HG02870 (cell line): ENCODE data around the gene SETDB2.

ENCODE experiments used
- ATAC-seq: cut with Tn5 transposase; IDR thresholded peaks from one replicate; pipeline ENCODE4 v1.9.1; 2021; ENCODE audit warnings: mild to moderate bottlenecking, moderate library complexity; ENCODE audit not compliant: unreplicated experiment

Gene SETDB2

DNA sequence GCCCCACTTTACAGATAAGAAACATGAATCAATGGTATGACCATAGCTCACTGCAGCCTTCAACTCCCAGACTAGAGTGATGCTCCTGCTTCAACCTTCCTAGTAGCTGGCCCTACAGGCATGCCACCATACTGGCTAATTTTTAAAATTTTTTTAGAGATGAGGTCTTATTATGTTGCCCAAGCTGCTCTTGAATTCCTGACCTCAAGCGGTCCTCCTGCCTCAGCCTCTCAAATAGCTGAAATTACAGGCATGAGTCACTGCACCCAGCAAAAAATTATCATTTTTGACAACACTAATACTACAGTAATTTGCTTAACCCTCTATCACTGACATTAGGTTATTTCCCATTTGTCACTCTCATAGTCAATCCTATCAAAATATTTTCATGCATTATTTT is 15.0 kb upstream of the SETDB2 start:
- ATAC-seq: no peak

GRCh38 chr13:49435992-49436391 is 8.1 kb upstream of the SETDB2 start:
- ATAC-seq: no peak

DNA sequence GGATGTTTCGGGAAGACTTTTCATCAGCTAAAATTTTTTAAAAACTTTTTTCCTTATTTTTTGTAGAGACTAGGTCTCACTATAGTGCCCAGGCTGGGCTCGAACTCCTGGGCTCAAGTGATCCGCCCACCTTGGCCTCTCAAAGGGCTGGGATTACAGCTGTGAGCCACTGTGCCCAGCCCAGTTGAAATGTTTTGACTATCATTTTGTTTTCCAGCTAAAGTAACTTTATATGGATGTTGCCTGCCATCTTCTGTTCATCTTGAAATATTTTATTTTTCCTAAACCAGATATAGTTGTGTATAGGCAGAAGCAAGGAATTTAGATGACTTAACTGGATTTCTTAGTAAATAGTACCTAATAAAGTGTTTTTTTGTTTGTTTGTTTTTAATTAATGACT is 7.2 kb upstream of the SETDB2 start:
- no peak for ATAC-seq

DNA sequence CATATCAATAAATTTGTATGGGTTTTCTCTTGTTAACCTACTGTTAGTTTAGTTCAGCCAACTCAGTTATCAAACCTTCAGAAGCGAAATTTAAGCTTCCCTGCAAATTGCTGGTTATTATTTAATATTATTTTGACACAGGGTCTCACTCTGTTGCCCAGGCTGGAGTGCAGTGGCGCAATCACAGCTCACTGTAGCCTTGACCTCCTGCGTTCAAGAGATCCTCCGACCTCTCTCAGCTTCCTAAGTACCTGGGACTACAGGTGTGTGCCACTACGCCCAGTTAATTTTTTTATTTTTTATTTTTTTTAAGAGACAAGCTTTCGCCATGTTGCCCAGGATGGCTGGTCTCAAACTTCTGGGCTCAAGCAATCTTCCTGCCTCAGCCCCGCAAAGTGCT is 6.4 kb upstream of the SETDB2 start:
- ATAC-seq: no peak

DNA sequence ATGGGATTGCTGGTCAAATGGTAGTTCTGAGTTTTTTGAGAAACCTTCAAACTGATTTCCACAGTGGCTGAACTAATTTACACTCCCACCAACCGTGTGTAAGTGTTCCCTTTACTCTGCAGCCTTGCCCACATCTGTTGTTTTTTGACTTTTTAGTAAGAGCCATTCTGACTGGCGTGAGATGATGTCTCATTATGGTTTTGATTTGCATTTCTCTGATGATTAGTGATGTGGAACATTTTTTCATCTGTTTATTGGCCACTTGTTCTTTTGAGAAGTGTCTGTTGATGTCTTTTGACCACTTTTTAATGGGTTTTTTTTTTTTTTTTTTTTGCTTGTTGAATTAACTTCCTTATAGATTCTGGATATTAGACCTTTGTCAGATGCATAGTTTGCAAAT is 4.5 kb upstream of the SETDB2 start:
- ATAC-seq: no peak

DNA sequence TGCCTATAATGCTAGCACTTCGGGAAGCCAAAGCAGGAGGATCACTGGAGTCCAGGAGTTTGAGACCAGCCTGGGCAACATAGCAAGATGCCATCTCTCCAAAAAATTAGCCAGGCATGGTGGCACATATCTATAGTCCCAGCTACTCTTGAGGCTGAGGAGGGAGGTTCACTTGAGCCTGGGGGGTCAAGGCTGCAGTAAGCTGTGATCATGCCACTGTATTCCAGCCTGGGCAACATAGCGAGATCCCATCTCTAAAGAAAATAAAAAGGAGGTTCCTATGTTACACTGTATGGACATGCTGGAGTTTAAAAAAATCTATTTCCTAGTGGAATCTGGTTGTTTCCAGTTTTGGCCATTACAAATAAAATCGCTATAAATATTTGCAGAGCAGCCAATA is 2.8 kb upstream of the SETDB2 start:
- ATAC-seq: no peak

GRCh38 chr13:49441846-49442245 is 2.2 kb upstream of the SETDB2 start:
- no peak for ATAC-seq

DNA sequence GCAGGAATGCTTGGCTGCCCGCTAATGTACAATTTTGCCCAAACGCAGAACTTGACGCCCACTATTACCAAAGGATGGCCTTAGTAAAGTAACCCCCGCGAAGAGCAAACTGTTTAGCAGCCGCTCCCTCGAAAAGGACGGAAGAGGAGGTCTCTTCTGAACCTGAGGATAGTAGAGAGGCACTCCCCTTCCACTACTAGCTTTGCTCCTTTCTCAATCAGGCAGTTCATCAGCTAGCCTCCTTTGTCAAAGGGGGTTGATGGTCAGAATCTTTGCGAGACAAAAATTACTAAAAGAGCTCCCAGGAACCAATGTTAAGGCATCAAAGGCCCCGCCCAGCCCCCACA is 744 bp upstream of the SETDB2 start:
- no peak for ATAC-seq

DNA sequence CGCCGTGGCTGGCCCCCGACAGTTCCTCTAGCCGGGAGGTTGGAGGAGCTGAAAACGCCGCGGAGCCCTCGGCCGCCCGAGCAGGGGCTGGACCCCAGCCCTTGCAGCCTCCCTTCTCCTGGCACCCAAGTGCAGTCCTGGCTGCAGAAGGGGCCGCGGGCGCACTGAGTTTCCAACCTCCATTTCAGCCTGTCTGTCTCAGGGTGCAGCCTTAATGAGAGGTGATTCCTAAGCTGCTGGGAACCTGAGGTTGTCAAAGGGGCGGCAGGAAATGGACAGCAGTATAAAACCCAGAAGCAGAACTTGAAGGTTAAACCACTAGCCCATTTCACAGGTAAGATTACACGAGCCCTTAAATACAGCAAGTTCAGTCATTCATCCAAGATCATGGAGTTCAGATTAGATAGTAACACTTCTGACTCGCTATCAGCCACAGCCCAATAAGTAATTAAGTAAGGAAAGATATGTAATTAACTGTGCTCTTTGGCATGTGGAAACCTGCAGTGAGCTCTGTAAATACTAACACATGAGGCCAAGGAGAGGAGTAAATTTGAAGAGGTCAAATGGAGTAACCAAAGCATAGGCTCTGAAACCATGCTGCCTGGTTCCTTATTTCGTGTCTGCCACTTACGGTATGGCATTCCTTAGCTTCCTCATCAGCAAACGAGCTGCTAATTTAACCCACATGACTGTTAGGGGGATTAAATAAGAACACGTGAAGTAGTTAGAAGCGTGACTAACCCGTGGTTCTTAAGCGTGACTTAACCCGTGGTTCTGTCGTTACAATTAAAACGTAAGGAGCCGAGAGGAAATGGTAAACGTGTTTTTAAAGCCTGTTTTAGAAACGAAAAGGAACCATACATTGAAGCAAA is 686 bp downstream of the SETDB2 start:
- ATAC-seq: no peak

DNA sequence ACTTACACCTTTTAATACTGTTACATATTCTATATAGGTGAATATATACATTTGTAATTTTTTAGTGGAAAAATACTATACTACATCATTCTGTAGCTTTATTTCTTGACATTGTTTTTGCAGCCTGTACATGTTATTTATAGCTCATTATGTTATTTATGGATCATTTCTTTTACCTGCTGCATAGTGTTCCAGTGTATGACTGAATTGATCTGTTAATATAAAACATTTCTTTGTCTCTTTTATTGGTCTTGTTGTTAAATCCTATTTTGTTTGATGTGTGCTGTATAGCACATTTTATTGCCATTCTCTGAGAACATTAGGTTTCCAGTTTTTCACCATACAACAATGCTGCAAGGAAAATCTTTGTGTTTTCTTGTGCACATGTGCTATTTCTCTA is 2.4 kb downstream of the SETDB2 start:
- no peak for ATAC-seq

- ATAC-seq: no peak
Observed at GRCh38 chr13:49448753-49449152, 4.7 kb downstream of the SETDB2 start.

DNA sequence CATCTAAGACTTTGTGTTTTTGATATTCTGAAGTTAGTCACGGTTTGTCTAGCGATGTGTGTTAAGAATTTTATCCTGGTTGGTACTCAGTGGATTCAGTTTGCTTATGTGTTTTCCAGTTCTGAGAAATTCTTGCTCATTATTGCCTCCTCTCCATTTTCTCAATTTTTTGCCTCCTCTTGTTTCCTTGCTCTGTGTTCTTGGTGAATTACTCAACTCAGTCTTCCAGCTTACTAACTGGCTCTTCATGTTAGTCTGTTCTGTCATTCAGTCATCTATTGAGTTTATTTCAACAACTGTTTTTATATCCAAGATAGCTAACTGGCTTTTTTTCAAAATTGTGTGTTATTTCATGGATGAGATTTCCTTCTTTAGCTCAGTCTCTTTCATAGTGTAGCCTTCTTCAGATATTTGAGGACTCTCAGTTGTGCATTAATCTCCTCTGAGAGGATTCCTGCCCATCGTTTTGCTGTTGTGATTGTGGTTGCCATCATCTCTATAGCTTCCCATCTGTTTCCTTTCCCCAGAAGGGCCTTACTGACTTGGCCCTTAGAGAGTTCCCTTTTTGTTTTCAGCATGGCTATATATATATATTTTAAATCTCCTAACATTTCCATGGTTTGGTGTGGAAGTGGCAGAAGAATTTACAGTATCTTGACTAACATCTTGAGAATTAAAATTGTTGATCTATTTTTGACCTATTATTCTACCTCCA is 6.2 kb downstream of the SETDB2 start:
- no peak for ATAC-seq

DNA sequence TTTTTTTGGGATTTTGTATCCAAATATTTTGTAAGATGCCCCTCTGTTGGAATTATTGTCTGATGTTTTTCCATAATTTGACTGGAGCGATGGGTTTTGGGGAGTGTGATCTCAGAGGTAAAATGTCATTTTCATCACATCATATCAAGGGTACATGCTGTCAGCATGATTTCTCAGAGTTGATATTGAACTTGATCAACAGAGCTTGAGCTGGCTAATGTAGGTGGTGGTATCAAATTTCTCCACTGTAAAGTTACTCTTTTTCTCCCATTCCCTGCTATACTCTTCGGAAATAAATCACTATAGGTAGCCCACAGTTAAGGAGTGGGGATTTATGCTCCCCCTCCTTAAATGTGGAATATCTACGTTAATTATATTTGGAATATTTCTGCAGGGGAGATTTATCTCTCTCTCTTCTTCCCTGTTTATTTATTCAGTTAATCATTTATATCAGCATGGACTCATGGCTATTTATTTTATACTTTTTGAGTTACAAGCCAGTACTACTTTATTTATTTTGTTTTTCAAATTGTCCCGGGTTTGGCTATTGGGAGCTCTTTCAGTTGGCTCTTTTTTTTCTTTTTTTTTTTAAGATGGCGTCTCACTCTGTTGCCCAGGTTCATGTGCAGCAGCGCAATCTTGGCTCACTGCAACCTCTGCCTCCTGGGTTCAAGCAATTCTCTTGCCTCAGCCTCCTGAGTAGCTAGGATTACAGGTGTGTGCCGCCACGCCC is 8.8 kb downstream of the SETDB2 start:
- ATAC-seq: no peak

GRCh38 chr13:49453465-49453864 is 9.4 kb downstream of the SETDB2 start:
- ATAC-seq: no peak

GRCh38 chr13:49454388-49455006 is 10.4 kb downstream of the SETDB2 start:
- peak; percentile 97 for ATAC-seq

- ATAC-seq: no peak
Observed at GRCh38 chr13:49455007-49455398, 10.9 kb downstream of the SETDB2 start.

DNA sequence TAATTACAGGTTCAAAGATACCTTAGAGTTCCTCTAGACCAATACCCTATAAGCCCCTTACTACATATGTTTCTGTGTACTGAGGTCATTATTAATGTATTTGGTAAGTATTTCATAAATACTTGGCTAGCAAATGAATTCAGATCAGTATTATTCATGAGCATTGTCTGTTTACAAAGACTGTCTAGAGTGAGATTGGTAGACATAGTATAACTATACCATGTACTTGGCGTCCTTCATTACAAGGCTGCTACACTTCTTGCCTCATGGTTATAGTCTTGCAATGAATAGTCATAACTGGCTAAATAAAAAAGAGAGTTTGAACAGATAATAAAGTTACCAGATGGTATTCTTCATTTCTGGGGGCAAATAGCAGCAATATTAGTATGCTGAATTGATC is 12.1 kb downstream of the SETDB2 start:
- no peak for ATAC-seq

GRCh38 chr13:49457221-49457620 is 13.1 kb downstream of the SETDB2 start:
- ATAC-seq: no peak

DNA sequence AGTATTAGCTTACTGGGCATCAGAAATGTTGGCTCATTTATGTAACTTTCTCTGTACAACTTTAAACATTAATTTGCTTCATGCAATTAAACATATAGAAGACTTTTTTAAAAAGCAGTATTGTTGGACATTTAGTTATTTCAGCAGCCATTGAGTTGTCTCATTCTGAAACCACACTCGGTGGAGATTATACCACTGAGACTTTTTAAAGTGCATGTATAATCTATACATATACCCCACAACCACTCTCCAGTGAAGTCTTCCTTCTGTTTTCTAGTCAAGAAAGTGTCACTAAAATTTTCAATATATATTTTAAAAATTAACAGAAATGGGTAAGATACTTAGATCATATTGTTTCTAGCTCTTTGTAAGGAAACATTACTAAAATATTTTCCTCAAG is 15.5 kb downstream of the SETDB2 start:
- ATAC-seq: no peak

DNA sequence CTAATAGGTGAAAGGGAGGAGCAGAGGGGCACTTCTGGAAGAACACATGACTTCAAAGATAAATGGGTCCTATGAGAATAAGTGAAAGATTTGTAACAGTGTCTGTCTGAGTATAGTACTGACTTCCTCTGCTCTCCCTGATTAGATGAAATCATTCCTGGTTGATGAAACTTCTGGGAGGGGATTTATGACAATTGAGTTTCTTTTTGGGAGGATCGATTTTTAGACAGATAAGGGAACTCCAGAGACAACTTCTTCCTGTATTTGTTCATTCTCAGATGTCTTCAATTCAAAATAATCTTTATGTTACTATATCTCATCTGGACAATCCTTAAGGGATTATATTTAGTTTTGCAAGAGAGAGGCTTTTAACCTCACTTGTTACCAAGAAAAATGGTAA is 20.0 kb downstream of the SETDB2 start:
- ATAC-seq: no peak

DNA sequence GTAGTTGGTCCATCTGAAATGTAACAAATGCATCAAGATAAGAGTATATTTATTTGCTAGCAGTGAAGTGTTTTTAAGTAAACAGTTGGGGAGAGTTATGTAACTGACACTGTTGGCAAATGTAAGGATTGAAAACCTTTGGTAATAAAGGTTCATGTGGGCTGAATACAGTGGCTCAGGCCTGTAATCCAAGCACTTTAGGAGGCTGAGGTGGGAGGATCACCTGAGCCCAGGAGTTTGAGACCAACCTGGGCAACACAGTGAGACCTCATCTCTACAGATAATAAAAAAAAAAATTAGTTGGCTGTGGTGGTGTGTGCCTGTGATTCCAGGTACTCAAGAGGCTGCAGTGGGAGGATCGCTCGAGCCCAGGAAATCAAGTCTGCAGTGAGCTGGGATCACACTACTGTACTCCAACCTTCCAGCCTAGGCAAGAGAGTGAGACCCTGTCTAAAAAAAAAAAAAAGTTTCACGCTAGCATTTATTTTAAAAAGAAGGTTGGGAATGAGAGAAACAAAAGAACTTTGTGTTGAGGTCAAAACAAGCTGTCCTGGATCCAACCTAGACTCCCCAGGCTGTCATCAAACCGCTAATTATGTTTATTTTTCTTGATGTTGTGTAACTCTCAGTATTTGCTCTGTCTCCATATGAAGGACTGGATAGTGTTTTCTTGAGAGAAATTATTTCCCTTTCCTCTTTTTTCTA is 20.7 kb downstream of the SETDB2 start:
- no peak for ATAC-seq
